GM12878 (cell line): ENCODE data around the gene ASB10. TPM values are rescaled to one million over a fixed set of nuclear protein-coding genes. Genes with fewer than 3 reads are reported as not detected.

Experiments used
- ATAC-seq: fragments of 200-7000 bp; cut with Tn5 transposase; 3 replicates; pipeline ENCODE4 v1.9.1; 2020; ENCODE audit warnings: mild to moderate bottlenecking, moderate library complexity
- BruUV-seq: library from RNA; stranded (reverse); fragments of 400-500 nt; replicated peaks from 2 replicates; lab custom pipeline; 2021; lab: Mats Ljungman, UMichigan
- CTCF ChIA-PET: fragments of 300-600 bp; sonication (Branson Sonifier 250); formaldehyde crosslinking; extraction: SDS; loops from one replicate; lab custom pipeline; 2021; ENCODE audit warnings: inconsistent platforms; lab: Yijun Ruan, JAX
- POLR2A ChIA-PET: fragments of 350-600 bp; formaldehyde crosslinking; extraction: SDS; loops from one replicate; lab custom pipeline; 2021; ENCODE audit warnings: inconsistent platforms; lab: Charles Lee
- RAD21 ChIA-PET: fragments of 300-600 bp; sonication (Branson Sonifier 250); formaldehyde crosslinking; loops from one replicate; lab custom pipeline; 2023; ENCODE audit warnings: antibody characterized with exemption; ENCODE audit not compliant: unreplicated experiment; lab: Charles Lee
- SMC1A ChIA-PET: fragments of 300-600 bp; sonication (Branson Sonifier 250); formaldehyde crosslinking; loops from one replicate; lab custom pipeline; 2023; ENCODE audit not compliant: unreplicated experiment, uncharacterized antibody; lab: Charles Lee
- DNase-seq: peaks from one replicate; pipeline ENCODE4 v3.0.0-alpha.2; 2011; ENCODE audit warnings: low read depth, low spot score
- FAIRE-seq: peaks from 3 replicates; lab custom pipeline; 2011; peaks lifted over from hg19 to GRCh38; lab: Jason Lieb, UNC
- H2AFZ ChIP-seq: 2 replicates; pipeline ENCODE4 v1.6.0; 2011; ENCODE audit warnings: low read depth, low read length, control low read depth; ENCODE audit not compliant: control insufficient read depth
- H3K27ac ChIP-seq: 2 replicates; pipeline ENCODE4 v1.5.1; 2011; ENCODE audit warnings: control low read depth; ENCODE audit not compliant: control insufficient read depth, insufficient read depth
- H3K27me3 ChIP-seq, 2 experiments: replicated peaks in 1 of 2; 2 replicates each; pipeline versions ENCODE4 v1.6.0 to v1.6.1; 2011; ENCODE audit warnings: low read length in 1 of 2; ENCODE audit not compliant: control insufficient read depth in 2 of 2, insufficient read depth in 2 of 2
- H3K36me3 ChIP-seq, 2 experiments: 2 replicates each; pipeline ENCODE4 v1.5.1; 2011; ENCODE audit warnings: low read length in 1 of 2; ENCODE audit not compliant: control insufficient read depth in 2 of 2, insufficient read depth in 2 of 2
- H3K4me1 ChIP-seq: 2 replicates; pipeline ENCODE4 v1.6.1; 2011; ENCODE audit warnings: mild to moderate bottlenecking, low read length, moderate library complexity, mixed read lengths; ENCODE audit not compliant: control insufficient read depth, insufficient read depth
- H3K4me2 ChIP-seq: 2 replicates; pipeline ENCODE4 v1.6.0; 2011; ENCODE audit warnings: control low read depth; ENCODE audit not compliant: control insufficient read depth, insufficient read depth
- H3K4me3 ChIP-seq: fragments of 200-600 bp; sonication (generic); 2 replicates; pipeline ENCODE4 v1.5.1; 2016
- H3K79me2 ChIP-seq: 2 replicates; pipeline ENCODE4 v1.6.0; 2011; ENCODE audit warnings: low read length; ENCODE audit not compliant: control insufficient read depth, insufficient read depth
- H3K9ac ChIP-seq: 2 replicates; pipeline ENCODE4 v1.8.0; 2011; ENCODE audit warnings: low read length, control low read depth, mixed read lengths; ENCODE audit not compliant: control insufficient read depth, insufficient read depth
- H3K9me3 ChIP-seq: replicated peaks from 3 replicates; pipeline ENCODE4 v1.5.1; 2011; ENCODE audit warnings: mild to moderate bottlenecking, low read length; ENCODE audit not compliant: control insufficient read depth, insufficient read depth
- H4K20me1 ChIP-seq: 2 replicates; pipeline ENCODE4 v1.6.0; 2011; ENCODE audit not compliant: control insufficient read depth, insufficient read depth
- BMI1 ChIP-seq: fragments of 450-650 bp; IDR thresholded peaks from 2 replicates; pipeline ENCODE4 v1.6.1; 2016; ENCODE audit warnings: mild to moderate bottlenecking, moderate library complexity, borderline replicate concordance
- HCFC1 ChIP-seq: fragments of 150-350 bp; IDR thresholded peaks from 2 replicates; pipeline ENCODE4 v1.6.1; 2014; ENCODE audit warnings: low read length
- MTA2 ChIP-seq: fragments of 450-650 bp; IDR thresholded peaks from 2 replicates; pipeline ENCODE4 v1.6.1; 2016; ENCODE audit warnings: low read depth, mild to moderate bottlenecking, moderate library complexity
- WGBS: methylation state at CpG from one replicate; pipeline ENCODE4 v1.1.6; 2016; ENCODE audit warnings: low lambda C conversion rate; ENCODE audit not compliant: insufficient replicate concordance, insufficient coverage; ENCODE audit errors: missing lambda C conversion rate; 5-methylcytosine and 5-hydroxymethylcytosine counted together
- in situ Hi-C: fragments of 300-500 bp; cut with MboI; formaldehyde crosslinking; loops from 9 replicates; pipeline ENCODE4 v1.14.3; 2018; ENCODE audit warnings: mixed read lengths
- intact Hi-C: fragments of 100-400 bp; cut with micrococcal nuclease; formaldehyde crosslinking; loops from one replicate; pipeline ENCODE4 v1.14.2; 2022; ENCODE audit not compliant: unreplicated experiment
- polyA plus RNA-seq, 11 experiments: library from polyadenylated mRNA; depleted of rRNA in 4 of 11; unstranded in 6 of 11; stranded (reverse) in 5 of 11; fragments of >200 nt; fragmentation: Nextera tagmentation in 4 of 11; fragmentation: Illumina TruSeq in 1 of 11; extraction: Ambion mirVana in 4 of 11; extraction: Trizol in 1 of 11; gene quantifications; 1 replicate in 1 of 11; 2 replicates in 10 of 11; pipeline versions ENCODE4 v1.2.1 to v1.2.3, GENCODE V29; 2011 to 2016; ENCODE audit warnings: inconsistent platforms in 2 of 11, missing spikeins in 2 of 11, low read depth in 1 of 11
- total RNA-seq, 4 experiments: library from RNA; depleted of rRNA in 3 of 4; stranded (reverse); fragments of >200 nt in 3 of 4; fragmentation: Illumina TruSeq in 1 of 4; extraction: Trizol in 1 of 4; gene quantifications; 2 replicates each; pipeline versions ENCODE4 v1.2.1 to v1.2.3, GENCODE V29; 2013 to 2021
- TF ChIP-seq, protein P1 (sequence below): IDR thresholded peaks from 2 replicates; pipeline ENCODE4 v1.6.1; 2012; ENCODE audit warnings: mild to moderate bottlenecking, low read depth, low read length

ASB10 gene
- total and polyA plus RNA-seq, 10 of the 15 experiments (the other 5 are each of a cell fraction or from before 2014, with no cell fraction given), result not detected

DNA sequence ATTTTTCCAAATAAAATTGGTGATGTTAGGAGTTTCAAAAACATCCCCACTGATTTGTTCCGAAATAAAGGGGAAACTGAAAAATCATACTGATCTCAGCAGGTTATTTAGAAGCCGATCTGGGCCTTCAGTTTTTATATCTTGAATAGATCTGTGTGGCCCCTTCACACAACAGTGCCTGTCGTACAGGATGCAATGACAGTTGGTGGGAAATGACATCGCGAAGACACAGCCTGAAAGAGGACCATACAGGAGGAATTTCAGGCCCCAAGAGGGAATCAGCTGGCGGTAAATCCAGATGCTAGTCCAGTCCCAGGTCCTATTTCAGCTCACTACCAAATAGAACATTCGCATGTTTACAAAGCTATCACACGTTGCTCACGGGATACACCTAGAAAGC is 20.3 kb upstream of the ASB10 start (continued):
- TF ChIP-seq BMI1, result no peak
- no peak for TF ChIP-seq HCFC1

DNA sequence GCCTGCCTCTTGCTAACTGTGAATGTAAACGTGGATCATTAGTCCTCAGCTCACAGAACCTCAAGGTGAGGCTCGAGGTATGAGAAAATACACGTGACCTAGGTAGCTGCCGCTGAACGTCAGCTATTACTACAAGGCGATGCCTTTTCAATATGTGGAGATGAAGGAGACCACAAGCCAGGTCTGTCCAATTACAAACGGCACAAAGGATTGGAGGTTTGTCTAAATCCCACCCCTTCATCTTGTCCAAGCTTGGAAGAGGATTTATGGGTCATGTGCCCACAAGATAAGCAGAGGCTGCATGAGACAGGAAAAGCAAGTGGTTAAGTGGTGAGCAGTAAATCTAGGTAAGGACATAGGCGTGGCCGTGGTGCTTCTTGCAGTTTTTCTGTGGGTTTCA is 19.9 kb upstream of the ASB10 start:
- no peak overlapping the region for H3K4me3 ChIP-seq
- no TSS peak for BruUV-seq
- ChIA-PET POLR2A (interaction anchor here (1.5 kb wide), 1 partner anchor 20 kb away, joined by 6 read pairs; the partner anchor contains the start of gene ABCF2), CTCF (interaction anchor here (0.8 to 2.0 kb wide), 2 partner anchors 10 to 37 kb away, joined by 3 to 7 read pairs; no protein-coding TSS in a partner anchor), SMC1A (no interaction called here), RAD21 (no interaction called here)
- H3K9me3 ChIP-seq, result no peaks in the 10 kb centered on the region
- intact Hi-C loops (no loop called here), in situ Hi-C loops (no loop called here)
- TF ChIP-seq, protein P1, sequence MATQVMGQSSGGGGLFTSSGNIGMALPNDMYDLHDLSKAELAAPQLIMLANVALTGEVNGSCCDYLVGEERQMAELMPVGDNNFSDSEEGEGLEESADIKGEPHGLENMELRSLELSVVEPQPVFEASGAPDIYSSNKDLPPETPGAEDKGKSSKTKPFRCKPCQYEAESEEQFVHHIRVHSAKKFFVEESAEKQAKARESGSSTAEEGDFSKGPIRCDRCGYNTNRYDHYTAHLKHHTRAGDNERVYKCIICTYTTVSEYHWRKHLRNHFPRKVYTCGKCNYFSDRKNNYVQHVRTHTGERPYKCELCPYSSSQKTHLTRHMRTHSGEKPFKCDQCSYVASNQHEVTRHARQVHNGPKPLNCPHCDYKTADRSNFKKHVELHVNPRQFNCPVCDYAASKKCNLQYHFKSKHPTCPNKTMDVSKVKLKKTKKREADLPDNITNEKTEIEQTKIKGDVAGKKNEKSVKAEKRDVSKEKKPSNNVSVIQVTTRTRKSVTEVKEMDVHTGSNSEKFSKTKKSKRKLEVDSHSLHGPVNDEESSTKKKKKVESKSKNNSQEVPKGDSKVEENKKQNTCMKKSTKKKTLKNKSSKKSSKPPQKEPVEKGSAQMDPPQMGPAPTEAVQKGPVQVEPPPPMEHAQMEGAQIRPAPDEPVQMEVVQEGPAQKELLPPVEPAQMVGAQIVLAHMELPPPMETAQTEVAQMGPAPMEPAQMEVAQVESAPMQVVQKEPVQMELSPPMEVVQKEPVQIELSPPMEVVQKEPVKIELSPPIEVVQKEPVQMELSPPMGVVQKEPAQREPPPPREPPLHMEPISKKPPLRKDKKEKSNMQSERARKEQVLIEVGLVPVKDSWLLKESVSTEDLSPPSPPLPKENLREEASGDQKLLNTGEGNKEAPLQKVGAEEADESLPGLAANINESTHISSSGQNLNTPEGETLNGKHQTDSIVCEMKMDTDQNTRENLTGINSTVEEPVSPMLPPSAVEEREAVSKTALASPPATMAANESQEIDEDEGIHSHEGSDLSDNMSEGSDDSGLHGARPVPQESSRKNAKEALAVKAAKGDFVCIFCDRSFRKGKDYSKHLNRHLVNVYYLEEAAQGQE, result no peak
- no peak for TF ChIP-seq MTA2
- DNase-seq (no peak), ATAC-seq (no peak), FAIRE-seq (no peak)
- no peaks in the 10 kb centered on the region for H4K20me1 ChIP-seq
- H3K9ac ChIP-seq, result no peak overlapping the region
- peaks cover 1 to 2% of the 10 kb centered on the region in 2 experiments; a peak in 3 of 4 replicates for H3K27me3 ChIP-seq
- H3K4me1 ChIP-seq, result no peaks in the 10 kb centered on the region
- H3K27ac ChIP-seq, result no peak overlapping the region
- WGBS, result 23% methylated on average over 9 of the region's 9 CpGs
- no peaks in the 10 kb centered on the region for H3K79me2 ChIP-seq
- no peak overlapping the region for H2AFZ ChIP-seq
- H3K36me3 ChIP-seq, result no peaks in the 10 kb centered on the region
- H3K4me2 ChIP-seq, result no peak overlapping the region
